Erythroblast (primary cell): ENCODE data around the gene SYNE2.

Experiments used
- GATA1 ChIP-seq: IDR thresholded peaks from 2 replicates; pipeline ENCODE4 v1.6.1; 2011; ENCODE audit warnings: low read depth, mild to moderate bottlenecking, control low read depth, low read length, moderate library complexity
- POLR2A ChIP-seq: IDR thresholded peaks from 2 replicates; pipeline ENCODE4 v1.6.1; 2011; ENCODE audit warnings: mild to moderate bottlenecking, low read length

DNA sequence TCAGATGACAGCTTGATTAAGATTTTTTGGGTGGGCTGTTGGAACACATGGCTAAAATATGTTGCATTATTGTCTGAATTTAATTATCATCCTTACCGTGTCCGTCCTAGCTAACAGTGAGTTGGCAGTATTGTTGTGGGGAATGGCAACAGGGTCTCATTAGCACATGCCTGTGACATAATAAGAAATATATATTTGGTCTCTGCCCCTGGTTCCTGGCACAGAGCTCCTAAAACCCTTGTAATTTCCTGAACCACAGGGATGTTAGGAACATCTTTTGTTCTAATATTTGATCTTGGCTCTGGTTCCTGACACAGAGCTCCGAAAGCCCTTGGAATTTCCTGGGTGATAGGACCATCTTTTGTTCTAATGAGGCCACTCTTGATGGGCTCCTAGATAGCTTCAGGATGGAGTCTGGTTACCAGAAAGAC lies 76.0 kb downstream of the SYNE2 start:
- TF ChIP-seq POLR2A = no peak
- TF ChIP-seq GATA1 = no peak
